GM21381 (cell line): ENCODE results near the gene ZNF365.

Source experiments
- ATAC-seq: cut with Tn5 transposase; IDR thresholded peaks from one replicate; pipeline ENCODE4 v1.9.1; 2021; ENCODE audit warnings: mild to moderate bottlenecking, moderate library complexity; ENCODE audit not compliant: unreplicated experiment

ZNF365 gene

DNA sequence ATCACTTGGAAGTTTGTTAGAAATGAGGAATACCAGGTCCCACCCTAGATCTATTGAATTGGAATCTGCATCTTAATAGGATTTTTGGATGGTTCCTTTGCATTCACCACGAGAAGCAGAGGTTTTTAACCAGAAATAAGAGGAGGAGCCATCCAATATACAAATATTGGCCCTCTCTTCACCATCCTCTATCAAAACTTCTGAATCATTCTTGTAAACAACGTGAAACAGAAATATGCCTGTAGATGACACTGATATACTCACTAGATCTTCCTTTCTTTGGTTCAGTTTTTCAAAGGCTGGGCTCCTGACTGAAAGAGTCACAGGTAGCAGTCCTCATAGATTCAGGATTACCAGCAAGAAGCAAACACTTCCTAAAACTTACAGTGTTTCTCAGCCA is 39.5 kb downstream of the ZNF365 start:
- no peak for ATAC-seq

DNA sequence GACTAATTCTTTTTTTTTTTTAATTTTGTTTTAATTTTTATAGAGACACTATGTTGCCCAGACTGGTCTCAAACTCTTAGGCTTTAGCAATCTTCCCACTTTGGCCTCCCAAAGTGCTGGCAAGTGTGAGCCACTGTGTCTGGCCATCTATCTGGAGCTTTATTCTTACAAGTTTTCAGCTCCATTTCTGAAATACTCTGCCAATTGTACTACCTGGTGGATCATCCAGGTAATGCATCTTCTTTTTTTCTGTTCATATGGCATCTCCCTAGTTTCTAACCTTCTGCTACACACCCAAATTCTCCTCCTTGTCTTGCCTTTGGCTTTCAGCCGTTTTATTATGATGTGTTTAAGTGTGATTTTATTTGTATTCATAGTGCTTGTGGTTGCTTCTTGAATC is 40.2 kb downstream of the ZNF365 start:
- ATAC-seq = no peak

DNA sequence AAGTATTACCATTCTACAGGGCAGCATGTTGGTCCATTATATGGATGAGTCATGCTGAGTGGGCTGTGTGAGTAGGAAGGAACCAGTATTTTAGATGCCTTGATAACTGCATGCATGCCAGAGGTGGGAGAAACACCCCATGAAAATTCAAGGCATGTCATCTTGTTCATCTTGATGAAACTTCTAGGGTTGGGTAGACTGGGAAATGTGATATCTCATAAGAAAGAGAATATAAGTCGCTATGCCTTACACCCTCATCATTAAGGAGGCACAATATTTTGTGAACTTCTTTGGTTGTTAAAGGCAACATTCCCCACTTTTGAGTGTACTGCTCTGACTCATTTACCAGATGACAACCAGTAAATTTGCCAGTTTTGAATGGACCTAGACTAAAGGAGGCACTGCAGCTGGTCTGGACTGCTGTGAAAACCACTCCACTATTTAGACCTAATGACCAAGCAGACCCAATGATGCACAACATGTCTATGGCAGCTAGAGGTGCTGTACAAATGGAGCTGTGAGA is 48.0 kb downstream of the ZNF365 start:
- ATAC-seq = no peak

DNA sequence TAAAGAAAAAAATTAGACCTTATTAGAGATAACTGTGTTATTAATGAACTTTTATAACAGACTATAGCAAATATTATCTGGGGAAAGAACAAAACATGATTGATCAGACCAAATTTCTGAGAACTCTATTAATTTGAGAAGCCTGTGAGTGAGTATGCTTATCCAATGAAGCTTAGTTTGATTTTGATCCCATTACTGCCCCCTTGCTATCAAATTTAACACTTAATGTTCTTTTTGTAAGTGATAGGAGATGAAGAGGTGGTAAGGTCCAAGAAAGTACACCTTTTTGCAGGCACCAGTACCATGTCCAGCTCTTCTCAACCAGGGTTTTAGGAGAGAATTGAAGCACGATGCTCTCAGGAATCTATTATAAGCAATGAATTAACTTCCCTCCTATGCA is 49.9 kb downstream of the ZNF365 start:
- no peak for ATAC-seq

DNA sequence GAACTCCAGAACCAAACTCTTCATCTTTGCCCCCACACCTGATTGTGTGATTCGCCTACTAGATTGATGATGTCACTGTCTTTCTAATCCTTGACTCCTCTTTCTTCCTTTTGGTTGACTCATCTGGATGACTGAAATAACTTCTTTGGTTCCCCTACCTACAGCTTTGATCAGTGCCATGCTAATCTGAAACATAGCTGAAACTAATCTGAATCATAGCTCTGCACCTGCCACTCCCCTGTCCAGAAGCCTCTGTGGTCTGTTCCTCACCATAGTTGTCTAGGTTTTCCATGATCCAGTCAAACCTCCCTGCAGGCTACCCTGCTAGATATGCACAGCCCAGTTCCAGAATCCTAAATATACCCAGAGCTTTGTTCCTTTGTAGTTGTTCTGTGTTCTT is 51.9 kb downstream of the ZNF365 start:
- ATAC-seq = no peak

- ATAC-seq = no peak
These were observed 52.4 kb downstream of the ZNF365 start for GRCh38 chr10:62426600-62426999.

DNA sequence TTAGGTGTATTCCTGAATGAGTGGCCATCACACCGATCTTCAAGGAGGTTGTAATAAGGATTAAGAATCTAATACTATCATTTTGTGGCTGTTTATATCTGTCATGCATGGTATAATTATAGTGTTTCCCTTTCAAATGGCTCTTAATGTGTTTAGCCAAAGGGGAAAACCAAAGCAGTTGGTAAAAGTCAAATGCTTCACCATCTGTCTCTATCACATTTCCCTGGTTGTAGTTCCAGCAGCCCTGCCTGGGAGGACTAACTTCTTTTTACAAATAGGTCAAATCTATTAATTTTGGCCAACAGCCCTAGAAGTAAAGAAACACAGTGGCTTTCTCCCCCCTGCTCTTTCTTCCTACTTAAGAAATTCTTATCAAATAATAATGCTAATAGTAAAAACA is 56.7 kb downstream of the ZNF365 start:
- ATAC-seq = no peak

GRCh38 chr10:62433181-62433692 is 59.1 kb downstream of the ZNF365 start:
- peak; percentile 84 for ATAC-seq

- ATAC-seq = no peak
These were observed 59.7 kb downstream of the ZNF365 start for GRCh38 chr10:62433901-62434300.

- ATAC-seq = no peak
These were observed 63.5 kb downstream of the ZNF365 start for GRCh38 chr10:62437696-62438095.

GRCh38 chr10:62442006-62442405 is 67.8 kb downstream of the ZNF365 start:
- ATAC-seq = no peak

DNA sequence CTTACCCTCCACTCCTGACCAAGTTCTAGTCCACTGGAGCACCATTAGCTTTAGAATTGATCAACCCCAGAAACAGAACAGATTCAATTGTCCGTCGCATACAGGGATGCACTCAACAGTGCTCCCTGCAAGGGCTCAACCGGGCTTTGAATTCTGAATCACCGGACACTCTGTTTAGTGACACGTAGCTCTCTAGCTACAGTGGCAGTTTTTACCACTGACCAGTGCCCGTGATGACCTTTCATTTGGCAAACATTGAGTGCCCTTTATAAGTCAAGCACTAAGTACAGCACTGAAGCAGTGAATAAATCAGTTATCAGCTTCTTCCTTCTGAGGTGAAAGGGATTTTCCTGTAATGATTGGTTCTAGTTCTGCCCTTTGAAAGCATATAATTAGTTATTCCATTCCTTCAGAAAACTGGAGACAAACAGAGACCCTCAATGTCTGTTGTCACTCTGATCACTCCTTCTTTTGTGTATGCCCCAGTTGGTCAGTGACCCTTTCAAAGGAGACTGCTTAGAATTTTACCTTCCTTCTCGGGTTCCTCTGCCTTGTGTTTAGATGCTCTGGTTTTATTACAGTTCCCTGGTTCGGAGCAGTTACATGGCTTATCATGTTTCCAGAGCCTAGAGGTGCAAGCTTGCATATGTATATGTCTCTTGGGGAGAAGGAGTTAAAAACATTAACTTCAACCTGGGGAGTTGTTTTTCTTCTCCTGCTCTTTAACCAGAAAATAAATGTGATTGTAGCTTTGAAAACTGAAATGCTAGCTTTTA is 68.9 kb downstream of the ZNF365 start:
- ATAC-seq = no peak

DNA sequence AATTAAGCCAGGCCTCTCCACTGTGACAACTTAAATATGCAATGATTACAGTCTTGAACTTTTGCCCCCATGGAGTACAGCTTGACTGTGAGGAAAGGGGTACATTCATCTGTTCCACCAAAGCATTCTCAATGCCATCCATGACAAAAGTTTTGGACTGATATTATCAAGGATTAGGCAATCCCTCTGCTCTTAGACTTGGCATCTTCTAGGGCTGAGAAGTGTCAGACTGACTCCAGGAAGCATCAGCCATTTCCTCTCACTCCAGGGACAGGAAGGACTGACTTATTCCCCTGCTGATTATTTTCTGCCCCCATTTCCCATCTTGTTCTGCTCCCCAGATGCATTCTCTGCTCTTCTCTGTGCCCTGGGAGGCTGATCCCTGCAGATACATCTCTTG is 69.7 kb downstream of the ZNF365 start:
- ATAC-seq = no peak

DNA sequence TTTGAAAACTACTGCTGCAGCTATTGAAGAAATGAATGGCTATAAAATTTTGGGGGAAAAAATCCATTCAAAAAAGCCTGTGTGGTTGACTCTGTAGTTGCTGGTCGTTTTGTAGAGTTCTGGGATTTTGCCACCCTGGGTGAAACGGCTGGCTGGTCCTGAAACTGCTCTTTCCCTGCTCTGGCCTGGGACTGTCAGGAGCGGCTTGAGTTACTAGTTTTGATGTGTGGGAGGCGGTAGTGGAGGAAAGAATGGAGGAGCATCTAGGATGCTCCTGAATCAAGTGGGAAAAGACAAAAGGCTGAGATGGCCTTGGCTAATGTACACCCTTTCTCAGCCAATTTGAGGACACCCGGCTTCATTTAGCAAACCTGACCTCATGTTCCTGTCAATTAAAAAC is 72.5 kb downstream of the ZNF365 start:
- ATAC-seq = no peak

- ATAC-seq = no peak
These were observed 76.9 kb downstream of the ZNF365 start for GRCh38 chr10:62450912-62451610.

GRCh38 chr10:62451611-62451975 is 77.4 kb downstream of the ZNF365 start:
- ATAC-seq = no peak
